Heart right ventricle (tissue), 16 donors: ENCODE data around the gene PGR. TPM values are rescaled to one million over a fixed set of nuclear protein-coding genes. Genes with fewer than 3 reads are reported as not detected.

Source experiments
- ATAC-seq, 8 donors: fragments of 200-7000 bp; cut with Tn5 transposase; one replicate each; pipeline ENCODE4 v1.9.1; 2020; ENCODE audit warnings: mild to moderate bottlenecking in 8 of 8, moderate library complexity in 8 of 8, moderate number of reproducible peaks in 1 of 8
- DNase-seq, 2 donors: peaks; one replicate each; pipeline ENCODE4 v3.0.0-alpha.2; 2020
- H3K27ac ChIP-seq, 10 donors: fragments of 200-600 bp; sonication (generic) in 2 of 10; one replicate each; pipeline versions ENCODE4 v1.5.0 to v1.8.0; 2020 to 2022; ENCODE audit warnings: mild to moderate bottlenecking in 3 of 10
- H3K27me3 ChIP-seq, 7 donors: fragments of 200-600 bp; one replicate each; pipeline ENCODE4 v1.8.0; 2021 to 2022; ENCODE audit warnings: mild to moderate bottlenecking in 2 of 7
- H3K36me3 ChIP-seq, 9 donors: fragments of 200-600 bp; sonication (generic) in 1 of 9; one replicate each; pipeline versions ENCODE4 v1.5.0 to v1.8.0; 2020 to 2022; ENCODE audit warnings: mild to moderate bottlenecking in 2 of 9
- H3K4me1 ChIP-seq, 9 donors: fragments of 200-600 bp; sonication (generic) in 1 of 9; one replicate each; pipeline versions ENCODE4 v1.5.0 to v1.8.0; 2020 to 2022; ENCODE audit warnings: mild to moderate bottlenecking in 4 of 9
- H3K4me3 ChIP-seq, 10 donors: fragments of 200-600 bp; sonication (generic) in 2 of 10; one replicate each; pipeline versions ENCODE4 v1.5.0 to v1.8.0; 2020 to 2022; ENCODE audit warnings: mild to moderate bottlenecking in 7 of 10, moderate library complexity in 2 of 10
- H3K9me3 ChIP-seq, 11 donors: fragments of 200-600 bp in 10 of 11; sonication (generic) in 2 of 11; one replicate each; pipeline versions ENCODE4 v1.5.0 to v1.8.0; 2013 to 2022; ENCODE audit warnings: mild to moderate bottlenecking in 2 of 11, control low read depth in 1 of 11, moderate library complexity in 1 of 11
- WGBS, 2 donors: extraction: QIAGEN DNeasy Blood & Tissue Kit; methylation state at CpG; one replicate each; pipeline ENCODE4 v1.1.7; 2013; ENCODE audit warnings: inconsistent platforms in 1 of 2; 5-methylcytosine and 5-hydroxymethylcytosine counted together
- intact Hi-C, 10 donors: fragments of 100-400 bp; cut with DNase I; formaldehyde crosslinking; loops; one replicate each; pipeline versions ENCODE4 v1.11.1 to v1.14.2; 2022
- polyA plus RNA-seq, 2 donors: library from polyadenylated mRNA; stranded (reverse); fragments of 200-250 nt; gene quantifications; one replicate each; pipeline ENCODE4 v1.2.3, GENCODE V29; 2013
- total RNA-seq, 10 donors: library from RNA; stranded (reverse); fragmentation: NEBNext Ultra II Directional in 3 of 10; extraction: Animal tissue kit (Norgen Biotek cat#: 25700) in 3 of 10; gene quantifications; one replicate each; pipeline versions ENCODE4 v1.2.1 to v1.2.4, GENCODE V29; 2021 to 2023
- TF ChIP-seq, protein P1 (sequence below), 9 donors: fragments of 200-600 bp; sonication (generic) in 2 of 9; IDR thresholded peaks; one replicate each; pipeline versions ENCODE4 v1.5.0 to v1.8.0; 2021 to 2022; ENCODE audit warnings: antibody characterized with exemption in 9 of 9, mild to moderate bottlenecking in 5 of 9, moderate library complexity in 1 of 9
- donor health status: Arrhythmogenic right ventricular cardiomyopathy.
- donor health status: ischemic (EF 13 %, LVEDD 7.1; RV severe dilation, severe dysfunction).
- donor health status: healthy with polysubstance abuse.
- donor health status: DM: no; HTN: yes; CAD: no.
- donor health status: DM: no; HTN: no; CAD: no.
- donor health status: ischemic (EF 25% LVEDD 6.9; RV normal size, moderate dysfunction).
- donor health status: ischemic (EF 25% LVEDD 5.7; RV mildly dilated, moderate dysfunction).
- donor health status: healthy.
- donor health status: DM: yes; HTN: yes; CAD: no.
- donor health status: Ischemic cardiomyopathy.
- donor health status: ischemic (EF 35%, LVEDD 5.7; RV mildly dilated, moderate dysfunction).
- donor health status: nonischemic (EF 11% LVEDD 7.7; RV severe dilation, severe dysfunction).
- donor health status: DM: yes; HTN: yes; CAD: no.
- donor health status: PGD.
- donor health status: ischemic (EF 29% LVEDD 5.4; RV normal size, mild dysfunction).
- donor health status: nonischemic (EF 23%, LVEDD 6.1; RV moderate dilation, normal function).

PGR gene
- total and polyA plus RNA-seq, 12 donors: 1.1 to 16.3 (median 10.2) TPM

DNA sequence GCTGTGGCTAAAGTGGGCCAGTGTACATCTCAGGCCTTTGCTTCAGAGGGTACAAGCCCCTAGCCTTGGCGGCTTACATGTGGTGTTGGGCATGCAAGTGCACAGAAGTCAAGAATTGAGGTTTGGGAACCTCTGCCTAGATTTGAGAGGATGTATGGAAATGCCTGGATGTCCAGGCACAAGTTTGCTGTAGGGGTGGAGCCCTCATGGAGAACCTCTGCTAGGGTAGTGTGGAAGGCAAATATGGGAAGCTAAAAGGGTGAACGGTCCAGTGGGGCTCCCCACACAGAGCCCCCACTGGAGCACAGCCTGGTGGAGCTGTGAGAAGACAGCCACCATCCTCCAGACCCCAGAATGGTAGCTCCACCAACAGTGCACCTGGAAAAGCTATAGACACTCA, 28.5 kb upstream of the PGR start:
- Histone ChIP-seq H3K4me1 (no peaks in the 10 kb centered on the region), H3K27me3 (no peaks in the 10 kb centered on the region), H3K9me3 (peaks cover 0 to 35% (median 10%) of the 10 kb centered on the region in 11 donors), H3K4me3 (no peak overlapping the region), H3K27ac (no peak overlapping the region), H3K36me3 (peaks cover 0 to 23% (median 0%) of the 10 kb centered on the region in 9 donors)
- intact Hi-C loops: no loop called here
- DNase-seq: no peak
- TF ChIP-seq, protein P1, sequence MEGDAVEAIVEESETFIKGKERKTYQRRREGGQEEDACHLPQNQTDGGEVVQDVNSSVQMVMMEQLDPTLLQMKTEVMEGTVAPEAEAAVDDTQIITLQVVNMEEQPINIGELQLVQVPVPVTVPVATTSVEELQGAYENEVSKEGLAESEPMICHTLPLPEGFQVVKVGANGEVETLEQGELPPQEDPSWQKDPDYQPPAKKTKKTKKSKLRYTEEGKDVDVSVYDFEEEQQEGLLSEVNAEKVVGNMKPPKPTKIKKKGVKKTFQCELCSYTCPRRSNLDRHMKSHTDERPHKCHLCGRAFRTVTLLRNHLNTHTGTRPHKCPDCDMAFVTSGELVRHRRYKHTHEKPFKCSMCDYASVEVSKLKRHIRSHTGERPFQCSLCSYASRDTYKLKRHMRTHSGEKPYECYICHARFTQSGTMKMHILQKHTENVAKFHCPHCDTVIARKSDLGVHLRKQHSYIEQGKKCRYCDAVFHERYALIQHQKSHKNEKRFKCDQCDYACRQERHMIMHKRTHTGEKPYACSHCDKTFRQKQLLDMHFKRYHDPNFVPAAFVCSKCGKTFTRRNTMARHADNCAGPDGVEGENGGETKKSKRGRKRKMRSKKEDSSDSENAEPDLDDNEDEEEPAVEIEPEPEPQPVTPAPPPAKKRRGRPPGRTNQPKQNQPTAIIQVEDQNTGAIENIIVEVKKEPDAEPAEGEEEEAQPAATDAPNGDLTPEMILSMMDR (IDR thresholded peaks at IDR 0.05): no peak
- ATAC-seq: no peak
- 74 to 81% methylated on average over 2 of the region's 2 CpGs for WGBS, 2 donors

- no peak for DNase-seq
- 68 to 81% methylated on average over 1 of the region's 1 CpG for WGBS, 2 donors
- Histone ChIP-seq H3K9me3 (no peaks in the 10 kb centered on the region), H3K4me1 (no peaks in the 10 kb centered on the region), H3K36me3 (no peaks in the 10 kb centered on the region), H3K4me3 (no peak overlapping the region), H3K27me3 (no peaks in the 10 kb centered on the region), H3K27ac (no peak overlapping the region)
- TF ChIP-seq, protein P1 (IDR thresholded peaks at IDR 0.05): no peak
- ATAC-seq: no peak
- intact Hi-C loops: loop anchor here in 1 of 10 donors (10.0 kb wide), 1 partner anchor 144 kb away; no protein-coding TSS in a partner anchor
These were observed 8.8 kb upstream of the PGR start for GRCh38 chr11:101138245-101138930.

GRCh38 chr11:101133190-101133589, 3.6 kb upstream of the PGR start:
- WGBS, 2 donors: 90 to 100% methylated on average over 1 of the region's 1 CpG
- Histone ChIP-seq H3K36me3 (no peaks in the 10 kb centered on the region), H3K4me3 (no peak overlapping the region), H3K4me1 (peaks cover 0 to 19% (median 0%) of the 10 kb centered on the region in 9 donors), H3K27ac (no peak overlapping the region), H3K27me3 (peaks cover 0 to 27% (median 10%) of the 10 kb centered on the region in 7 donors), H3K9me3 (no peaks in the 10 kb centered on the region)
- TF ChIP-seq, protein P1 (IDR thresholded peaks at IDR 0.05): no peak
- intact Hi-C loops: loop anchor here in 1 of 10 donors (10.0 kb wide), 1 partner anchor 138 kb away; no protein-coding TSS in a partner anchor
- DNase-seq: no peak
- no peak for ATAC-seq

GRCh38 chr11:101128571-101129202, 926 bp downstream of the PGR start:
- TF ChIP-seq, protein P1 (IDR thresholded peaks at IDR 0.05): no peak
- WGBS, 2 donors: 2% methylated on average over 38 of the region's 38 CpGs
- H3K27ac ChIP-seq: peak overlapping the region in 9 of 10 donors; percentile 68 to 89 (median 87)
- peak overlapping the region; percentile 23 to 83 (median 76) for H3K4me3 ChIP-seq
- DNase-seq: peak; percentile 5 to 21
- peak; percentile 12 to 66 (median 30) for ATAC-seq
- H3K36me3 ChIP-seq: no peaks in the 10 kb centered on the region
- H3K9me3 ChIP-seq: no peaks in the 10 kb centered on the region
- peaks cover 0 to 60% (median 16%) of the 10 kb centered on the region in 7 donors for H3K27me3 ChIP-seq
- H3K4me1 ChIP-seq: peaks cover 0 to 38% (median 10%) of the 10 kb centered on the region in 9 donors
- intact Hi-C loops: loop anchor here in 5 of 10 donors (5.0 to 10.0 kb wide), 7 partner anchors 64 to 154 kb away; no protein-coding TSS in a partner anchor
